Lung (tissue), 12 donors: ENCODE measurements around the gene AGMO. TPM values are rescaled to one million over a fixed set of nuclear protein-coding genes. Genes with fewer than 3 reads are reported as not detected.

ENCODE experiments used
- ATAC-seq: fragments of 200-7000 bp; cut with Tn5 transposase; one replicate; pipeline ENCODE4 v1.9.1; 2020; ENCODE audit warnings: moderate number of reproducible peaks; ENCODE audit not compliant: insufficient read depth, low FRiP score
- DNase-seq, 3 donors: peaks; one replicate each; pipeline ENCODE4 v3.0.0-alpha.2; 2013 to 2017
- H3K27ac ChIP-seq, 2 donors: one replicate each; pipeline ENCODE4 v1.5.1; 2013; ENCODE audit warnings: mild to moderate bottlenecking in 2 of 2, moderate library complexity in 2 of 2, control low read depth in 1 of 2, inconsistent platforms in 1 of 2, low read depth in 1 of 2, low read length in 1 of 2
- H3K27me3 ChIP-seq, 3 donors: one replicate each; pipeline ENCODE4 v1.5.1; 2013; ENCODE audit warnings: low read length in 2 of 3; ENCODE audit not compliant: control insufficient read depth in 3 of 3, insufficient read depth in 3 of 3
- H3K36me3 ChIP-seq, 4 donors: one replicate each; pipeline ENCODE4 v1.5.1; 2013; ENCODE audit warnings: low read length in 4 of 4, mild to moderate bottlenecking in 1 of 4, moderate library complexity in 1 of 4; ENCODE audit not compliant: control insufficient read depth in 4 of 4, insufficient read depth in 4 of 4
- H3K4me1 ChIP-seq, 5 donors: one replicate each; pipeline ENCODE4 v1.5.1; 2013; ENCODE audit warnings: low read length in 5 of 5, mild to moderate bottlenecking in 2 of 5, moderate library complexity in 1 of 5; ENCODE audit not compliant: control insufficient read depth in 5 of 5, insufficient read depth in 5 of 5
- H3K4me3 ChIP-seq: one replicate; pipeline ENCODE4 v1.5.1; 2013; ENCODE audit warnings: mild to moderate bottlenecking, control low read depth, moderate library complexity
- H3K9ac ChIP-seq, 2 donors: one replicate each; pipeline ENCODE4 v1.5.1; 2013; ENCODE audit warnings: low read length in 2 of 2, control low read depth in 1 of 2; ENCODE audit not compliant: insufficient read depth in 1 of 2
- H3K9me3 ChIP-seq, 4 donors: one replicate each; pipeline ENCODE4 v1.5.1; 2013; ENCODE audit warnings: low read length in 3 of 4, mild to moderate bottlenecking in 1 of 4, moderate library complexity in 1 of 4; ENCODE audit not compliant: control insufficient read depth in 4 of 4, insufficient read depth in 3 of 4
- WGBS, 2 donors: extraction: QIAGEN DNeasy Blood & Tissue Kit; methylation state at CpG; one replicate each; pipeline ENCODE4 v1.1.7; 2013; 5-methylcytosine and 5-hydroxymethylcytosine counted together
- polyA plus RNA-seq, 2 donors: library from polyadenylated mRNA; stranded (reverse); fragments of 200-250 nt; gene quantifications; one replicate each; pipeline ENCODE4 v1.2.1, GENCODE V29; 2013
- total RNA-seq, 2 donors: library from RNA; depleted of rRNA in 1 of 2; stranded (reverse); fragments of >200 nt in 1 of 2; gene quantifications; one replicate each; pipeline ENCODE4 v1.2.1, GENCODE V29; 2014 to 2021
- TF ChIP-seq, protein P1 (sequence below): IDR thresholded peaks from 2 replicates; pipeline ENCODE4 v1.5.1; 2012; ENCODE audit warnings: mild to moderate bottlenecking; ENCODE audit errors: control extremely low read depth, extremely low read depth
- donor health status: control.
- donor health status: control.
- donor health status: Bipolar disorder and iron deficiency.
- donor health status: healthy.
- donor health status: DM: yes; HTN: yes; CAD: no.

Gene AGMO
- total and polyA plus RNA-seq, 4 donors, result 0.03 to 0.74 (median 0.11) TPM

DNA sequence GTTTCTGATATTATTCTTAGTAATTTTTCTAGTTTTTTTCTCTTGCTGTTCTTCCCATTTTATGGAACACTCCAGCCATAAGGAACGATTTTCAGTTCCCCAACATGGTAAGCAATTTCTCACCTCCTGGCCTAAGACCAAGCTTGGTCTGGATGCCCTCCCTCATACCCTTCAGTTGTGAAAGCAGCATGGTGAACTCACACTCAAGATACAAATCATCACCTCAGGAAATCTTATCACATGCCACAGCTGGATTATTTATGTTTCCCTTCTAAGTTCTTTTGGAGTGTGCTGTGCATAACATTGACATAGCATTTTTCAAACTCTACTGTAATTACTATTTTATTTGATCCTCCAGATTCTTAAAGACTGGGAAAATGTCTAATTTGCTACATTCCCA lies 216.6 kb downstream of the AGMO start:
- H3K4me3 ChIP-seq, result no peak overlapping the region
- no peak for ATAC-seq
- no peaks in the 10 kb centered on the region for H3K36me3 ChIP-seq
- peaks cover 0 to 8% (median 0%) of the 10 kb centered on the region in 5 donors for H3K4me1 ChIP-seq
- WGBS, 2 donors, result 15 to 20% methylated on average over 1 of the region's 1 CpG
- DNase-seq, result no peak
- no peaks in the 10 kb centered on the region for H3K27me3 ChIP-seq
- H3K27ac ChIP-seq, result no peak overlapping the region
- TF ChIP-seq, protein P1, sequence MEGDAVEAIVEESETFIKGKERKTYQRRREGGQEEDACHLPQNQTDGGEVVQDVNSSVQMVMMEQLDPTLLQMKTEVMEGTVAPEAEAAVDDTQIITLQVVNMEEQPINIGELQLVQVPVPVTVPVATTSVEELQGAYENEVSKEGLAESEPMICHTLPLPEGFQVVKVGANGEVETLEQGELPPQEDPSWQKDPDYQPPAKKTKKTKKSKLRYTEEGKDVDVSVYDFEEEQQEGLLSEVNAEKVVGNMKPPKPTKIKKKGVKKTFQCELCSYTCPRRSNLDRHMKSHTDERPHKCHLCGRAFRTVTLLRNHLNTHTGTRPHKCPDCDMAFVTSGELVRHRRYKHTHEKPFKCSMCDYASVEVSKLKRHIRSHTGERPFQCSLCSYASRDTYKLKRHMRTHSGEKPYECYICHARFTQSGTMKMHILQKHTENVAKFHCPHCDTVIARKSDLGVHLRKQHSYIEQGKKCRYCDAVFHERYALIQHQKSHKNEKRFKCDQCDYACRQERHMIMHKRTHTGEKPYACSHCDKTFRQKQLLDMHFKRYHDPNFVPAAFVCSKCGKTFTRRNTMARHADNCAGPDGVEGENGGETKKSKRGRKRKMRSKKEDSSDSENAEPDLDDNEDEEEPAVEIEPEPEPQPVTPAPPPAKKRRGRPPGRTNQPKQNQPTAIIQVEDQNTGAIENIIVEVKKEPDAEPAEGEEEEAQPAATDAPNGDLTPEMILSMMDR, result no peak
- H3K9ac ChIP-seq, result no peak overlapping the region
- peaks cover 0 to 6% (median 2%) of the 10 kb centered on the region in 4 donors for H3K9me3 ChIP-seq

DNA sequence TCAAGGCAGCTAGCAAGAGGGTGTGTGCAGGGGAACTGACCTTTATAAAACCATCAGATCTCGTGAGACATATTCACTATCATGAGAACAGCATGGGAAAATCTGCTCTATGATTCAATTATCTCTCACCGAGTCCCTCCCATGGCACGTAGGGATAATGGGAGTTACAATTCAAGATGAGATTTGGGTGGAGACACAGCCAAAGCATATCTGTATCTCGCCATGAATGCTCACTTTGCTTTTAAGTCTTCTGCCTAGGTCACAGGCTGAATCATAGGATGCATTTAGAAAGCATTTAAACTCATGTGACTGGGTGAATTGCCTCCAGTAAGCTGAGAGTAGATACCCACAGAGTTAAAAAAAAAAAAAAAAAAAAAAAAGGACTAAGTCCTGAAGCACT lies 220.0 kb downstream of the AGMO start:
- H3K27ac ChIP-seq, result no peak overlapping the region
- 80 to 87% methylated on average over 4 of the region's 4 CpGs for WGBS, 2 donors
- no peaks in the 10 kb centered on the region for H3K36me3 ChIP-seq
- H3K9ac ChIP-seq, result no peak overlapping the region
- H3K4me3 ChIP-seq, result no peak overlapping the region
- H3K4me1 ChIP-seq, result peaks cover 0 to 8% (median 0%) of the 10 kb centered on the region in 5 donors
- TF ChIP-seq, protein P1, result no peak
- no peaks in the 10 kb centered on the region for H3K27me3 ChIP-seq
- H3K9me3 ChIP-seq, result peaks cover 0 to 9% (median 5%) of the 10 kb centered on the region in 4 donors
- no peak for ATAC-seq
- no peak for DNase-seq

DNA sequence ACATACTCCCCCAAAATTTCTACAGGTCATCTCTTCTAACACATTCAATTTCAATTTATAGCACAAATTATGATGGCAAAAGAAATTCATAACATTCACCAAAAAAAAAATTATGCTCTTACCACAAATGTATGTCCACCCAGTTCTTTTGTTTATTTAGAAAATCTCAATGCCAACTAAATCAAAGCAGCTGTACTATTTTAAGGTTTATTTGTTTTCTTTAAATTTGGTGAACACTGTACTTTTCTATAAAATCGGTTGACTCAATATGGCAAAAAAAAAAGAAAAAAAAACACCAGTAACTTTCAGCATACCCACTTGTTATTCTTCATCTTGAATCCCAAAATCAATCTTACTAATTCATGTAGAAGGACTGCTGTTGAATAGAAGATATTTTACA lies 225.7 kb downstream of the AGMO start:
- WGBS, 2 donors, result 86 to 92% methylated on average over 1 of the region's 1 CpG
- H3K4me1 ChIP-seq, result no peaks in the 10 kb centered on the region
- TF ChIP-seq, protein P1, result no peak
- ATAC-seq (no peak), DNase-seq (no peak)
- no peak overlapping the region for H3K9ac ChIP-seq
- no peak overlapping the region for H3K4me3 ChIP-seq
- H3K9me3 ChIP-seq, result peaks cover 0 to 9% (median 5%) of the 10 kb centered on the region in 4 donors
- no peaks in the 10 kb centered on the region for H3K36me3 ChIP-seq
- H3K27ac ChIP-seq, result no peak overlapping the region
- H3K27me3 ChIP-seq, result no peaks in the 10 kb centered on the region

DNA sequence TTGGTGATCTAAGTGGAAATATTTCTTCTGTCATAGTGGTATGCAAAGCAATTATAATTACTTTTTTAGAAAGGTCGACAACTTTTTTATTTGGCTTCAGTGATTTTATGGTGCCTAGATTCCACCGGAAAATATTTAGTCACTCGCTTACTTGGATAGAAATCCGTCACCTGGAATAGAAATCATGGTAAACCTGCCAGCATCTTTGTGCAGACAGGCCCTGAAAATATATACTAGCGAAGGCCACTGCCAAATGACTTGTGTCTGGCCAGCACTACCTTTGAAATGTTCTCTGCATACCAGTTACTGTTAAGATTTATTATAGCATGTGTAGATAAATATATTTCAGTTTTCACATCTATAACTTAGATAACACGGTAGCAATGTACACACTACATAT lies 226.4 kb downstream of the AGMO start:
- Histone ChIP-seq H3K27me3 (no peaks in the 10 kb centered on the region), H3K9me3 (peaks cover 0 to 6% (median 3%) of the 10 kb centered on the region in 4 donors), H3K4me1 (no peaks in the 10 kb centered on the region), H3K4me3 (no peak overlapping the region), H3K36me3 (no peaks in the 10 kb centered on the region), H3K27ac (no peak overlapping the region), H3K9ac (no peak overlapping the region)
- DNase-seq (no peak), ATAC-seq (no peak)
- WGBS, 2 donors, result 90 to 91% methylated on average over 6 of the region's 6 CpGs
- TF ChIP-seq, protein P1, result no peak
